H1 (cell line): ENCODE data around the gene LTA4H. TPM values are rescaled to one million over a fixed set of nuclear protein-coding genes. Genes with fewer than 3 reads are reported as not detected.

Experiments
- CTCF ChIA-PET: fragments of 300-600 bp; sonication (Branson Sonifier 250); formaldehyde crosslinking; loops from one replicate; lab custom pipeline; 2021; ENCODE audit not compliant: partially characterized antibody; lab: Charles Lee
- POLR2A ChIA-PET: fragments of 300-600 bp; sonication (Branson Sonifier 250); formaldehyde crosslinking; loops from one replicate; lab custom pipeline; 2021; ENCODE audit warnings: inconsistent platforms; ENCODE audit not compliant: partially characterized antibody; lab: Charles Lee
- DNase-seq, 2 experiments: peaks; one replicate each; pipeline versions ENCODE4 v3.0.0 to v3.0.0-alpha.2; 2010 to 2022; ENCODE audit warnings: low spot score in 2 of 2, low read depth in 1 of 2, mixed read lengths in 1 of 2
- FAIRE-seq: peaks from 2 replicates; lab custom pipeline; 2011; peaks lifted over from hg19 to GRCh38; lab: Jason Lieb, UNC
- H2AFZ ChIP-seq: 2 replicates; pipeline ENCODE4 v1.8.1; 2012; ENCODE audit warnings: low read length, inconsistent platforms
- H2AK5ac ChIP-seq: 2 replicates; pipeline ENCODE4 v1.6.1; 2013; ENCODE audit warnings: low read depth, low read length
- H2BK120ac ChIP-seq: replicated peaks from 2 replicates; pipeline ENCODE3; 2013; ENCODE audit warnings: low read depth, low read length, inconsistent platforms
- H2BK12ac ChIP-seq: 2 replicates; pipeline ENCODE4 v1.6.1; 2013; ENCODE audit warnings: low read depth, low read length
- H2BK15ac ChIP-seq: 2 replicates; pipeline ENCODE4 v1.6.1; 2013; ENCODE audit warnings: low read length
- H2BK20ac ChIP-seq: 2 replicates; pipeline ENCODE4 v1.6.1; 2013; ENCODE audit warnings: low read length
- H2BK5ac ChIP-seq: 2 replicates; pipeline ENCODE4 v1.6.1; 2013; ENCODE audit warnings: low read depth, low read length
- H3K14ac ChIP-seq: 2 replicates; pipeline ENCODE4 v1.6.1; 2013; ENCODE audit warnings: inconsistent platforms; ENCODE audit not compliant: insufficient read length
- H3K18ac ChIP-seq: 2 replicates; pipeline ENCODE4 v1.6.1; 2013; ENCODE audit warnings: low read length; ENCODE audit errors: extremely low read depth
- H3K23ac ChIP-seq: 2 replicates; pipeline ENCODE4 v1.6.1; 2013; ENCODE audit warnings: inconsistent platforms; ENCODE audit not compliant: insufficient read length
- H3K23me2 ChIP-seq: 2 replicates; pipeline ENCODE4 v1.6.1; 2013; ENCODE audit warnings: low read depth, low read length
- H3K27ac ChIP-seq: 2 replicates; pipeline ENCODE4 v1.6.1; 2011; ENCODE audit warnings: low read depth, low read length, inconsistent platforms
- H3K27me3 ChIP-seq, 4 experiments: replicated peaks in 1 of 4; 1 replicate in 1 of 4; 2 replicates in 3 of 4; pipeline versions ENCODE4 v1.6.1 to v1.8.1; 2011 to 2013; ENCODE audit warnings: low read length in 3 of 4, mild to moderate bottlenecking in 3 of 4, inconsistent platforms in 2 of 4, mixed read lengths in 2 of 4, moderate library complexity in 1 of 4; ENCODE audit not compliant: control insufficient read depth in 3 of 4, insufficient read depth in 3 of 4; ENCODE audit errors: extremely low read depth in 1 of 4
- H3K36me3 ChIP-seq, 4 experiments: 2 replicates each; pipeline versions ENCODE4 v1.6.1 to v1.8.1; 2011 to 2013; ENCODE audit warnings: mild to moderate bottlenecking in 4 of 4, low read length in 3 of 4, moderate library complexity in 2 of 4, control low read depth in 1 of 4, inconsistent platforms in 1 of 4; ENCODE audit not compliant: insufficient read depth in 4 of 4, control insufficient read depth in 2 of 4
- H3K4ac ChIP-seq: replicated peaks from 2 replicates; pipeline ENCODE3; 2013; ENCODE audit warnings: low read length, low read depth, mixed read lengths, inconsistent platforms; ENCODE audit not compliant: insufficient read length
- H3K4me1 ChIP-seq, 4 experiments: replicated peaks in 1 of 4; 1 replicate in 1 of 4; 2 replicates in 3 of 4; pipeline versions ENCODE4 v1.6.1 to v1.8.1; 2011 to 2013; ENCODE audit warnings: low read length in 3 of 4, inconsistent platforms in 2 of 4, mixed read lengths in 1 of 4; ENCODE audit not compliant: insufficient read depth in 4 of 4, control insufficient read depth in 3 of 4
- H3K4me2 ChIP-seq, 2 experiments: 2 replicates each; pipeline versions ENCODE4 v1.6.1 to v1.8.1; 2011 to 2013; ENCODE audit warnings: low read depth in 2 of 2, low read length in 2 of 2, control low read depth in 1 of 2, inconsistent platforms in 1 of 2, mild to moderate bottlenecking in 1 of 2; ENCODE audit not compliant: insufficient read depth in 1 of 2
- H3K4me3 ChIP-seq, 4 experiments: fragments of 200-600, 300-600 bp in 1 of 4; sonication (generic), shearing (Covaris generic), sonication (Bioruptor Twin) in 1 of 4; 2 replicates each; pipeline versions ENCODE4 v1.5.1 to v1.8.1; 2011 to 2016; ENCODE audit warnings: low read length in 4 of 4, low read depth in 3 of 4, control low read depth in 2 of 4, inconsistent platforms in 2 of 4, mild to moderate bottlenecking in 2 of 4, mixed read lengths in 1 of 4, moderate library complexity in 1 of 4; ENCODE audit not compliant: insufficient read depth in 2 of 4; ENCODE audit errors: extremely low read depth in 1 of 4
- H3K56ac ChIP-seq: replicated peaks from 2 replicates; pipeline ENCODE3; 2013; ENCODE audit warnings: low read depth, mild to moderate bottlenecking, mixed read lengths, low read length, inconsistent platforms; ENCODE audit not compliant: insufficient read length
- H3K79me1 ChIP-seq: 2 replicates; pipeline ENCODE4 v1.6.1; 2013; ENCODE audit warnings: low read depth, low read length, control low read depth
- H3K79me2 ChIP-seq, 2 experiments: 2 replicates each; pipeline versions ENCODE4 v1.6.1 to v1.8.1; 2012 to 2013; ENCODE audit warnings: low read length in 2 of 2, mild to moderate bottlenecking in 2 of 2, inconsistent platforms in 1 of 2; ENCODE audit not compliant: insufficient read depth in 2 of 2, control insufficient read depth in 1 of 2
- H3K9ac ChIP-seq, 4 experiments: replicated peaks in 1 of 4; 1 replicate in 1 of 4; 2 replicates in 3 of 4; pipeline versions ENCODE4 v1.6.1 to v1.8.1; 2011 to 2013; ENCODE audit warnings: low read depth in 3 of 4, low read length in 3 of 4, control low read depth in 2 of 4, mild to moderate bottlenecking in 2 of 4, moderate library complexity in 2 of 4, inconsistent platforms in 1 of 4; ENCODE audit errors: extremely low read depth in 1 of 4
- H3K9me3 ChIP-seq, 2 experiments: 2 replicates each; pipeline versions ENCODE4 v1.6.1 to v1.8.1; 2012 to 2013; ENCODE audit warnings: mild to moderate bottlenecking in 2 of 2, moderate library complexity in 2 of 2, control low read depth in 1 of 2, inconsistent platforms in 1 of 2, low read depth in 1 of 2, low read length in 1 of 2, mixed read lengths in 1 of 2; ENCODE audit not compliant: insufficient read depth in 2 of 2
- H4K20me1 ChIP-seq, 2 experiments: replicated peaks in 1 of 2; 2 replicates each; pipeline versions ENCODE3 to v1.8.1; 2011 to 2013; ENCODE audit warnings: inconsistent platforms in 2 of 2, low read length in 2 of 2, mild to moderate bottlenecking in 1 of 2; ENCODE audit not compliant: insufficient read depth in 2 of 2, control insufficient read depth in 1 of 2
- H4K5ac ChIP-seq: 2 replicates; pipeline ENCODE4 v1.6.1; 2013; ENCODE audit warnings: low read length, low read depth, mixed read lengths, inconsistent platforms; ENCODE audit not compliant: insufficient read length
- H4K8ac ChIP-seq: 2 replicates; pipeline ENCODE4 v1.8.0; 2013; ENCODE audit warnings: mild to moderate bottlenecking, moderate library complexity, low read length, inconsistent platforms; ENCODE audit not compliant: insufficient read depth; ENCODE audit errors: extremely low read depth
- H4K91ac ChIP-seq: replicated peaks from 2 replicates; pipeline ENCODE3; 2013; ENCODE audit warnings: low read length, mixed read lengths, inconsistent platforms; ENCODE audit not compliant: insufficient read length
- BRCA1 ChIP-seq: IDR thresholded peaks from 2 replicates; pipeline ENCODE4 v1.6.1; 2012; ENCODE audit warnings: low read depth, low read length, improper control_type of control experiment
- CEBPB ChIP-seq: IDR thresholded peaks from 2 replicates; pipeline ENCODE4 v1.6.1; 2012; ENCODE audit warnings: low read depth, low read length
- SIRT6 ChIP-seq: IDR thresholded peaks from one replicate; pipeline ENCODE4 v1.7.1; 2012; ENCODE audit warnings: low read length, inconsistent platforms
- SP2 ChIP-seq: IDR thresholded peaks from 2 replicates; pipeline ENCODE4 v1.6.1; 2012; ENCODE audit warnings: mild to moderate bottlenecking, low read length, inconsistent platforms
- TAF1 ChIP-seq: IDR thresholded peaks from 2 replicates; pipeline ENCODE4 v1.6.1; 2011; ENCODE audit warnings: mild to moderate bottlenecking, low read depth, low read length
- WGBS, 2 experiments: shearing (Covaris generic) in 1 of 2; methylation state at CpG; one replicate each; pipeline versions ENCODE4 v1.1.6 to v1.1.7; 2013 to 2015; ENCODE audit warnings: low lambda C conversion rate in 2 of 2, mixed read lengths in 2 of 2, inconsistent platforms in 1 of 2, low coverage in 1 of 2, missing lambda C conversion rate in 1 of 2; ENCODE audit not compliant: insufficient replicate concordance in 2 of 2, insufficient coverage in 1 of 2, insufficient read length in 1 of 2; ENCODE audit errors: extremely low coverage in 1 of 2, missing lambda C conversion rate in 1 of 2; 5-methylcytosine and 5-hydroxymethylcytosine counted together
- polyA plus RNA-seq, 7 experiments: library from polyadenylated mRNA; depleted of rRNA in 3 of 7; stranded (reverse) in 5 of 7; unstranded in 2 of 7; fragments of >200 nt in 5 of 7; fragments of 200-250 nt in 2 of 7; gene quantifications; 1 replicate in 5 of 7; 2 replicates in 1 of 7; 4 replicates in 1 of 7; pipeline versions ENCODE4 v1.2.1 to v1.2.3, GENCODE V29; 2011 to 2013; ENCODE audit warnings: missing spikeins in 2 of 7, mixed read lengths in 2 of 7
- total RNA-seq: library from RNA; stranded (reverse); fragmentation: NEBNext Ultra II Directional; extraction: Animal tissue kit (Norgen Biotek cat#: 25700); gene quantifications from 2 replicates; pipeline ENCODE4 v1.2.1, GENCODE V29; 2021

The LTA4H gene
- total and polyA plus RNA-seq, 2 of the 8 experiments (the other 6 are each of a cell fraction or from before 2014, with no cell fraction given) = 106 to 167 TPM

DNA sequence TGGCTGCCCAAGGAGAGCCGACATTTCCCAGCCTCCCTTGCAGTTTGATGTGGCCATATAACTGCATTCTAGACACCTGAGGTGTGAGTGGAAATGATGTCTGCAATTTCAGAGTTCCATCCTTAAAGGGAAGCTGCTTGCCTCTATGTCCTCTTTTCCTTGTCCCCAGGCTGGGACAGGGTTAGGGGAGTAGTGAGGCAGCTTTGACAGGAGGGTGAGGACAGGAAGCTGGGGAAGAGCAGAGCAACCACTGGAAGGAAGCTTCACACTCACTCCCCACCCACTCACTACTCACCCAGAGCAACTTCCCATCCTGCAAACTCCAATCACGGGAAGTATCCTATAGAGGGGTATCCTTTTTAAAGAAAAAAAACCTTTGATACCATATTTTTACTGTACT lies 28.9 kb upstream of the LTA4H start:
- Histone ChIP-seq H2AFZ (no peak overlapping the region), H4K8ac (no peak overlapping the region), H3K56ac (no peak overlapping the region), H3K4me3 (no peak overlapping the region), H3K9ac (no peak overlapping the region), H3K23ac (no peak overlapping the region), H3K4me2 (no peak overlapping the region), H2AK5ac (no peak overlapping the region), H3K27me3 (no peaks in the 10 kb centered on the region), H3K9me3 (no peaks in the 10 kb centered on the region; a peak in 1 of 4 replicates), H3K23me2 (no peaks in the 10 kb centered on the region), H3K4ac (no peak overlapping the region), H3K14ac (no peak overlapping the region), H3K18ac (no peak overlapping the region), H4K91ac (no peak overlapping the region), H2BK15ac (no peak overlapping the region), H2BK5ac (no peak overlapping the region), H2BK120ac (no peak overlapping the region), H4K5ac (no peak overlapping the region), H2BK20ac (no peak overlapping the region), H2BK12ac (no peak overlapping the region), H3K4me1 (peaks cover 0 to 8% (median 0%) of the 10 kb centered on the region in 4 experiments; a peak in 3 of 7 replicates), H3K79me2 (no peaks in the 10 kb centered on the region), H3K36me3 (no peaks in the 10 kb centered on the region), H4K20me1 (no peaks in the 10 kb centered on the region), H3K79me1 (no peaks in the 10 kb centered on the region), H3K27ac (no peak overlapping the region)
- ChIA-PET POLR2A (no interaction called here), CTCF (interaction anchor here (0.5 to 4.2 kb wide), 11 partner anchors 8 to 456 kb away, joined by 3 to 21 read pairs (median 4); no protein-coding TSS in a partner anchor)
- FAIRE-seq (no peak), DNase-seq (no peak)
- WGBS, 2 experiments = 84% methylated on average over 2 of the region's 2 CpGs; no CpG with 5 or more reads in 1 of the 2 experiments
- TF ChIP-seq TAF1 (no peak), CEBPB (no peak), SP2 (no peak), BRCA1 (no peak), SIRT6 (no peak)
